Effector CD8-positive, alpha-beta T cell (primary cell): ENCODE results near the gene SV2B.

ENCODE experiments used
- DNase-seq: peaks from one replicate; lab custom pipeline; 2025; lab: John Stamatoyannopoulos, UW

SV2B gene

GRCh38 chr15:91102546-91103330 is 2.7 kb downstream of the SV2B start:
- no peak for DNase-seq

- DNase-seq = no peak
These were observed 4.1 kb downstream of the SV2B start for GRCh38 chr15:91104111-91104510.

GRCh38 chr15:91108421-91108820 is 8.4 kb downstream of the SV2B start:
- no peak for DNase-seq

GRCh38 chr15:91109885-91110284 is 9.8 kb downstream of the SV2B start:
- no peak for DNase-seq

GRCh38 chr15:91110407-91110806 is 10.3 kb downstream of the SV2B start:
- no peak for DNase-seq

- no peak for DNase-seq
These were observed 13.0 kb downstream of the SV2B start for GRCh38 chr15:91113030-91113429.

GRCh38 chr15:91114301-91114700 is 14.2 kb downstream of the SV2B start:
- DNase-seq = no peak

- DNase-seq = no peak
These were observed 16.3 kb downstream of the SV2B start for GRCh38 chr15:91116113-91117067.

GRCh38 chr15:91117375-91117774 is 17.3 kb downstream of the SV2B start:
- DNase-seq = no peak

GRCh38 chr15:91118817-91119590 is 18.9 kb downstream of the SV2B start:
- no peak for DNase-seq

- no peak for DNase-seq
These were observed 22.2 kb downstream of the SV2B start for GRCh38 chr15:91122296-91122695.

GRCh38 chr15:91124132-91124531 is 24.1 kb downstream of the SV2B start:
- no peak for DNase-seq

- DNase-seq = no peak
These were observed 25.1 kb downstream of the SV2B start for GRCh38 chr15:91125162-91125561.

GRCh38 chr15:91126080-91126479 is 26.0 kb downstream of the SV2B start:
- no peak for DNase-seq

- DNase-seq = no peak
These were observed 27.3 kb downstream of the SV2B start for GRCh38 chr15:91127236-91127955.

GRCh38 chr15:91128016-91128415 is 28.0 kb downstream of the SV2B start:
- DNase-seq = no peak

- no peak for DNase-seq
These were observed 29.4 kb downstream of the SV2B start for GRCh38 chr15:91129436-91129835.

- DNase-seq = no peak
These were observed 32.0 kb downstream of the SV2B start for GRCh38 chr15:91132079-91132478.

GRCh38 chr15:91133511-91133910 is 33.5 kb downstream of the SV2B start:
- no peak for DNase-seq

GRCh38 chr15:91135201-91136130 is 35.4 kb downstream of the SV2B start:
- no peak for DNase-seq
